GM21528 (cell line): Measurements from ENCODE around the gene ANXA10.
A peak's percentile ranks its signal among the peaks of the same experiment; 100 is the strongest.
"Not testable (repeated sequence)": the region's sequence is repeated elsewhere in the genome, so short reads cannot be mapped to it uniquely, and the experiment has no call there.

Experiments
- ATAC-seq: cut with Tn5 transposase; IDR thresholded peaks from one replicate; pipeline ENCODE4 v1.9.1; 2021; ENCODE audit warnings: mild to moderate bottlenecking, moderate library complexity; ENCODE audit not compliant: unreplicated experiment, low FRiP score

ANXA10 gene

DNA sequence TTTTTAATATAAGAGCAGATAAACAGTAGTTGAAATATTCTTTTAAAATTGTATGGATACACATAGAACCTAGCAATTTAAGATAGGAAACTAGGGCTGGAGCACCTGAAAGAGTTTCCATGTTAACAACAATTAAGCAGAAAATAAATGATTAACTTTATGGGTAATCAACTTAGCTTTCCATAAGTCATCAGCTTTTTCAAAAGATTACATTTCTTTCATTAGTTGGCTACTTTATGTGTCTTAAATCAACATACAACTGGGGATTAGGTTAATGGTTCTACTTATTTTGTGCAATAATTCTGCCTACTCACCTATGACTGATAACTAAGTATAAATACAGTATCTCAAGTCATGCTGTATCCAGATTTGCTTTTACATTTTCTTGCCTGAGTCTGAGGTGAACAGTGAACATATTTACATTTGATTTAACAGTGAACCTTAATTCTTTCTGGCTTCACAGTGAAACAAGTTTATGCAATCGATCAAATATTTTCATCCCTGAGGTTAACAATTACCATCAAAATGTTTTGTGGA lies at the start of gene ANXA10:
Gene ANXA10 (plus strand): TSS at position 362 of the 537 bp plus-strand sequence. CDS start 164 bp downstream, at position 526.
- ATAC-seq = no peak

GRCh38 chr4:168045354-168045753 lies 47.0 kb upstream of the ANXA10 start:
- no peak for ATAC-seq

DNA sequence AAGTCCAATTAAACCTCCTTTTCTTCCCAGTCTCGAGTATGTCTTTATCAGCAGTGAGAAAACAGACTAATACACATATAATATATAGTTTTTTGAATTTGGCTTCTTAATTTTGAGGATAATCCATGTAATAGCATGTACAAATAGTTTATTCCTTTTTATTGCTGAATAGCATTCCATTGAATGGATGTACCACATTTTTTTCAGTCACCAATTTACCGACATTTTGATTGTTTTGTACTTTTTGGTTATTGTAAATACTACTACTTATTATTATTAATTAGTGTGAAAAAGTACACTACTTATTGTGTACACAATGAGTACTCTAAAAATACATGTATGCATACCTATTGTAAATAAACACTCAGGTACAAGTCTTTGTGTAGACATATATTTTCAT lies 42.3 kb upstream of the ANXA10 start:
- ATAC-seq = no peak

DNA sequence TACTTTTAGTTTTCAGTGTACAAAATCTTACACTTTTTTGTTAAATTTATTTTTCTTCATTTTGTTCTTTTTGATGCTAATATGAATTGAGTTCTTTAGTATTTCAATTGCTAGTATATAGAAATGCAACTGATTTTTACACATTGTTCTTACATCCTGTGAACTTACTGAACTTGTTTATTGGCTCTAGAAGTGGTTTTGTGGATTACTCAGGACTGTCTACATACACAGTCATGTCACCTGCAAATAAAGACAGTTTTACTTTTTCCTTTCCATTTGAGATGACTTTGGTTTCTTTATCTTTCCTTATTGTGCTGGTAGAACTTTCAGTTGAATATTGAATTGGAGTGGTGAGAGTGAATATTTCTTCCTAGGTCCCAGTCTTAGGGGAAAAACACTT lies 40.8 kb upstream of the ANXA10 start:
- ATAC-seq = no peak

DNA sequence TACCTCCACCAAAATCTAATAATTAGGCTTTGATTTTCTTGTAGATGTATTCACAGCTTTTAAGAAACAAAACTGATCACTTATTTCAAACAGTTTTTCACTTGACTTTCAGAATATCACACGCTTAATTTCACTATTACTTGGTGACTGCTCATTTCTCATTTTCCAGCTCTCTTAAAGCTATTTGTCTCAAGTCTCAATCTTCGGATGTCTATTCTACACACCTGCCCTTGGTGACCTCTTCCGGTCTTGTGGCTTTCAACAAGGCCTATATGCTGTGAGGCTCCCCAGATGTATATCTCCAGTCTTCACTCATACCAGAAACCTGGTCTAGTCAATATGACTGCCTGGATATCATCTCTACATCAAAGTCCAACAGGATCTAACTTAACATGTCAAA lies 34.9 kb upstream of the ANXA10 start:
- ATAC-seq = peak; percentile 93

DNA sequence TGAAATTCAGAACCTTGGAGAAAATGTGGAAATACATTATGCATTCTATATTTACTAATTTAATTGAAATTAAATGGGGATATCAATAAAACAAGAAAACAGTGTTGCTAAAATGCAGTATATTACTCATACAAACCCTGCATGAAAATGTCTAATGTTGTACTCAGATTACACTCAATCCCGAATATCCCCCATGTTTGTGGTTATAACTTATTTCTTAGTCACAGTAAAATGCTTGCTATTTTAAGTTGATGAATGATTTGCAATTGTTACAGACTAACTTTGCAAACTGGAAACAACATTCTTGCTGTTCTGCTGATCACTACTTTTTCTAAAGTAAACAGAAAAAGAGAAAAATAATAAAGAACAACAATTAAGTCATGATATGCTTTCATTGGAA lies 33.1 kb upstream of the ANXA10 start:
- no peak for ATAC-seq

DNA sequence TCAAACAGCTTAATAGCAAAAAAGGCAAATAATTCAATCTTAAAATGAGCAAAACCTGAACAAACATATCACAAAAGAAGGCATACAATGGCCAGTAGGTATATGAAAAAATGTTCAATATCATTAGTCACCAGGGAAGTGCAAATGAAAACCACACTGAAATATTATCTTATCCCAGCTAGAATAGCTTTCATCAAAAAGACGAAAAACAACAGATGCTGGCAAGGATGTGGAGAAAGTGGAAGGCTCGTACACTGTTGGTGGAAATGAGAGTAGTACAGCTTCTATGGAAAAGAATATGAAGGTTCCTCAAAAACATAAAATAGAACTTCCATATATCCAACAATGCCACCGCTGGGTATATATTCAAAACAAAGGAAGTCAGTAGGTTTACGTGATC lies 29.3 kb upstream of the ANXA10 start:
- ATAC-seq = no peak

GRCh38 chr4:168070903-168071302 lies 21.4 kb upstream of the ANXA10 start:
- ATAC-seq = no peak

DNA sequence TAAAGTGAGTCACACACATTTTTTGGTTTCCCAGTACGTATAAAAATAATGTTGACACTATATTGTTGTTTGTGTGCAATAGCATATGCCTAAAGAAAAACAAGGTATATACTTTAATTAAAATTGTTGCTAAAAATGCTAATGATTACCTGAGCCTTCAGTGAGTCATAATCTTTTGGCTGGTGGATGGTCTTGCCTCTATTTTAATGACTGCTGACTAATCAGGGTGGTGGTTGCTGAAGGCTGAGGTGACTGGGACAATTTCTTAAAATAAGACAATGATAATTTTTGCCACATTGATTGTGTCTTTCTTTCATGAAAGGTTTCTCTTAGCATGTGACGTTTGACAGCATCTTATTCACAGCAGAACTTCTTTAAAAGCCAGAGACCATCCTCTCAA lies 21.0 kb upstream of the ANXA10 start:
- no peak for ATAC-seq

DNA sequence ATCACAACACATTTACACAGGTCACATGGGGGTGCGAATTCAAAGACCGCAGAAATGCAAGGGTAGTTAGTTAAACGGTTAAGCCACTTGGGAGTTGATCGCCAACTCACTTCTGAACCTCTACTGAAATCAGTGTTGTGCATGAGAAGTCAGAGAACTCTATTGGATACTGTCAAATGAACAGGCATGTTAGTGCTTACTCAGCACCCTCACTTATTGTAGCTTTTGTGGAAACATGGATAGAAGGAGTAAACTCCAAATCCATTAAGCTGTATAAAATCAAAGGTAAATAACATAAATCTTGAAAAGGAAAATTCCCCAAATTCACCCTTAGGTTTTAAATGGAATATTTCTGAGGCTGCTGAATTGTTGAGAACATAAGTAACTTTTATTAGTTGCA lies 17.5 kb upstream of the ANXA10 start:
- no peak for ATAC-seq

- ATAC-seq = peak; percentile 90
Measured at GRCh38 chr4:168076989-168077725, 15.2 kb upstream of the ANXA10 start.

DNA sequence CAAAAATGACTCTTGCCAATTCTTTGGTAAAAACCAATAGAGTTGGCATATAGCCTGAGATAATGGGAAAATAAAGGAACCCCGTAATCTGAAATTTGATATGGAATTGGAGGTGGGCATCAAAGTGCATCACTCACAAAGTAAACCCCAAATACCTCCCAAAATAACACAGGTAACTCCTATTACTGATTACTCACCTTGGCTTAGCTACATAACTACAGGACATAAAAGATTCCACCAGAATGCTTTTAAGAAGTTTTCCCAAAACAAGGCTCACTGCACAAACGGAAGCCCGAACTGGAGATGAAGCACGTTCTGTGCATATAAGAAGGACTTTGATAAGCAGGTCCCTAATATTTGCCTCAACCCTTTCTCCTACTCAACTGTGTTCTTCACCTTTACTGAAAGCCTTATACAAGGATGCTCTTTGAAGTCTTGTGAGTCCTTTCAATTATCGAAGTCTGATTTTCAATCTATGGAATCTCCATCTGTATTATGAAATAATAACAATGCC lies 14.6 kb upstream of the ANXA10 start:
- ATAC-seq = no peak

GRCh38 chr4:168082379-168082778 lies 10.0 kb upstream of the ANXA10 start:
- ATAC-seq = no peak

DNA sequence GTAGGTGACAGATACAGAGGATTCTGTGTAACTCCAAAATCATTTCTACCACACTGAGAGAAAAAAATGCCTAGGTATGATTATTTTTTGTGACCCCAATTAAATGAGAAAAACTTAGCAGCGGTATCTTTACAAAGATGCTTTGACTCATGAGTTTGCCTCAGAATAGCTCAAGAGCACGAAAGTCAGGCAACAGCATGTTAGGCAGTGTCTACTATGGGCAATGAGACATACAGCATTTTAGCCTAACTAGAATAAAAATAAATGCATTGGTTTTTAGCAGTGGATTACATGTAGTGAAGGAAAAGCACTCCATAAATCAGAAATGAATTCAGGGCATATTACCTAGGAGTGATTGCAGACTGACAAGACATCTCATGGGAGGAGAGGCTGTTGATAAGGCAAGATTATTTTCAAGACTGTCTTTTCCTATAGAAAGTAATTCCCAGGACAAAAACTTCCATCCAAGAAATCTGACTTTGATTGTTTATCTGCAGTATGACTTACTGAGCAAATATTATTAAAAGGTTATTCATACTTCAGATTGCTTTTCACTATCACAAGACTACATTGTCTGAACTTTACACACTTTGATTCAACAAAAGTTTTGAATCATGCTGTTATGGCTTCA lies 3.6 kb downstream of the ANXA10 start:
- ATAC-seq = no peak

- ATAC-seq = no peak
Measured at GRCh38 chr4:168096407-168096784, 4.1 kb downstream of the ANXA10 start.

GRCh38 chr4:168097161-168097560 lies 4.8 kb downstream of the ANXA10 start:
- ATAC-seq = no peak

DNA sequence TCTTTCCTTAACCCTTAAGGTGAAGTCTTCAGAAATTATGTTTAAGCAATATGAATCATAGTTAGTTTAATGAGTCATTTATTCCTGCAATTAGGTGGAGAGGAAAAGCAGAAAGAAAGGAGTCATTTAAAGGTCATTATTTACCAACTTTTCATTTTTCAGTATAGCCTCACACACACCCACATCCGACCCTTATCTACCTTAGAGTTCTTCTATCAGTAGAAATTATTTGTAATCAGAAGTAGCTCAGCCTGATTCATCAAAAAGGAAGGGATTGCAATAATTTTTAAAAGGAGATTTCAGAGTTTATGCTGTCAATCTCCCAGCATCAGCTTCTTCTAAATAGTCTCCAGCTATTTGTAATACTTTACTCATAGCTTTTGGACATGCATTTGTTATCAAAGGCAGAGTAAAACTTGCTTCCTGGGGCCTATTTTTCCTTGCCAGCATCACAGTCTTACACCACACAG lies 5.9 kb downstream of the ANXA10 start:
- ATAC-seq = no peak

GRCh38 chr4:168099195-168099594 lies 6.9 kb downstream of the ANXA10 start:
- no peak for ATAC-seq

GRCh38 chr4:168101026-168101425 lies 8.7 kb downstream of the ANXA10 start:
- no peak for ATAC-seq

GRCh38 chr4:168102403-168102802 lies 10.1 kb downstream of the ANXA10 start:
- ATAC-seq = no peak

GRCh38 chr4:168109527-168109926 lies 17.2 kb downstream of the ANXA10 start:
- ATAC-seq = no peak

DNA sequence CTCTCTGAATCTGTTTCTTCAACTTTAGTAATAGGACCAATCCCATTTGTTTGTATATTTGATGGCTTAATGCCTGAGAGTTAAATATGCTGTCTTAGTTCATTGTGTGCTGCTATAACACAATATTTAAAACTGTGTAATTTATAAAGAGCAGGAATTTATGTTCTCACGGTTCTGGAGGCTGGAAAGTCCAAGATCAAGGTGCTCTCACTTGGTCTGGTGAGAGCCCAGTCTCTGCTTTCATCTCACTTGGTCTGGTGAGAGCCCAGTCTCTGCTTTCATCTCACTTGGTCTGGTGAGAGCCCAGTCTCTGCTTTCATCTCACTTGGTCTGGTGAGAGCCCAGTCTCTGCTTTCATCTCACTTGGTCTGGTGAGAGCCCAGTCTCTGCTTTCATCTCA lies 20.7 kb downstream of the ANXA10 start:
- not testable (repeated sequence) for ATAC-seq
